Measurements from ENCODE around the gene ADI1.

ADI1 gene

GRCh38 chr2:3480352-3481010 is 38.9 kb downstream of the ADI1 start:
- no peak for DNase-seq (ENCODE audit: low read depth)

DNA sequence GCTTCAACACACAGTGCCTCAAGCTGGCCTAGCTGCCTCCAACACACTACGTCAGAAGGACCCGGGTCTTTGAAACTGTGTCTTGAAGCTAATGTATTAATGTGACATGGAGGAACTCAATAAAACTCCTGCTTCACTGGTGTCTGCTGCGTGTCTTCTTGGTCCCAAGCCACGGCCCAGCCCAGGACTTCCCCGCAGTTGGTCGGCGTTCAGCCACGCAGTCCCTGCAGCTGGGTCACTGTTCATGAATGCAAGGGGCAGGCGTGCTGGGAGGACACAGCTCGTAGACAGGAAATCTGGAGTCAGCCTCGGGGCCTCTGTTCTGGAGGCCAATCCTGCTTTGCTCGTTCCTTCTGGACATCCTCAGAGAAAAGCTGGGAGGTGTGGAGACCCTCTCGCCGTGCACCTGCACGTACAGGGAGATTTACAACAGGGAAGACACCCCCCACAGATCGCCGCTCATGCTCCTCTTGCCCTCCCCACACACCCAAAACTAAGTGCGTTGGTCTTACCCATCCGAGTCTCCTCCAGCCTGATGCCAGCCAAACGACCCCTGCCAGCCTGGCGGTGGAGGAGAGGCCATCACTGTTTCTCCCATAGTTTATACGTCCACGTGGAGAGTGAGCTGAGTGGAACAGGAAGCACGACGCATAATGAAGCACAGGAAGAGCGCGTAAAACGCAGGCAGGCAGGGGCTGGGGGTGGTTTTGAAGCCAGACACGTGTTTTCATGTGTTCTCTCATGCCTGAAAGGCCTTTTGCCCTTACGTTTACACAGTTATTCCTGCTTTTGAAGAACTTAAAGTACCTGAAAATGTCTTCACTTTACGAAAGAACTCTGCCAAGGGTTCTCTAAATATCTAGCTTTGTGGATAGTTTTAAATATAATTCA is 39.7 kb downstream of the ADI1 start:
- DNase-seq (ENCODE audit: low read depth): no peak

GRCh38 chr2:3478846-3479385 is 40.4 kb downstream of the ADI1 start:
- no peak for DNase-seq (ENCODE audit: low read depth)

- no peak for DNase-seq (ENCODE audit: low read depth)
These were observed 42.4 kb downstream of the ADI1 start for GRCh38 chr2:3476985-3477327.

- no peak for DNase-seq (ENCODE audit: low read depth)
These were observed 42.9 kb downstream of the ADI1 start for GRCh38 chr2:3476321-3476984.

DNA sequence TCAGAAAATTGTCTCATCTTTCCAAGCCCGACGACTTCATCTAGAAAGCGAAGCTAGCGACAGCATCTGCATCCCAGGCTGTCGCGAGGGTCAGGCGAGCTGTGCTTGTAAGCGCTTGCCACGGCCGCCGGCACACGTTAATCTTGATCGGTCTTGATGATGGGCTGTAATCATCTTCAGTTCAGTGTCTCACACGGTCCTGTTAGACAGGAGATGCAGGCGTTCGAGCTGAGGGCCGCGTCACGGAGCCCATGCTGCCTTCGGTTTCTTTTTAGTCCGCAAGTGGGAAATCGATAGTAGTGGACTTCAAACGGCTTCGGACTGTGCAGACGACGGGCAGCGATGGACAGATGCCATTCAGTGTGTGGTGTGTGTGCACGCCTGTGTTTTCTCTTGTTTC is 43.6 kb downstream of the ADI1 start:
- no peak for DNase-seq (ENCODE audit: low read depth)

GRCh38 chr2:3472966-3473365 is 46.4 kb downstream of the ADI1 start:
- no peak for DNase-seq (ENCODE audit: low read depth)

GRCh38 chr2:3472296-3472695 is 47.0 kb downstream of the ADI1 start:
- no peak for DNase-seq (ENCODE audit: low read depth)

- DNase-seq (ENCODE audit: low read depth): no peak
These were observed 48.2 kb downstream of the ADI1 start for GRCh38 chr2:3470856-3471737.

GRCh38 chr2:3470166-3470651 is 49.1 kb downstream of the ADI1 start:
- no peak for DNase-seq (ENCODE audit: low read depth)

DNA sequence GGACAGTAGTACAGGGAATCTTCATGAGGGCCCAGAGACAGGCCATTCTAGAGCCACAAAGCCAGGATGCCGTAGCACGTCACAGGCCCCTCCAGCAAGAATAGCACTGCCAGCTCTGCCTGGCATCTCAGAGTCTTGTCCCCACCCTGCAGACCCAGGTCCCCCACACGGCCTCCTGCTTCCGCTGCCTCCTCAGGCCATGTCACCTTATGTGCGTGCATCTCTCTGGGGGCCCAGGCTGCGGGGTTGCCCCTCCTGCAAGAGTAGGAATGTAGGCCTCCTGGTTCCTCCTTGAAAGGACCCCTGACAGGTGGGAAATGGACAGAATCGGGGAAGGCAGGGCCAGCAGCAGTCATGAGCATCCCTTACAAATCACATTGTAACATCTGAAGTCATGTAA is 49.8 kb downstream of the ADI1 start:
- no peak for DNase-seq (ENCODE audit: low read depth)

DNA sequence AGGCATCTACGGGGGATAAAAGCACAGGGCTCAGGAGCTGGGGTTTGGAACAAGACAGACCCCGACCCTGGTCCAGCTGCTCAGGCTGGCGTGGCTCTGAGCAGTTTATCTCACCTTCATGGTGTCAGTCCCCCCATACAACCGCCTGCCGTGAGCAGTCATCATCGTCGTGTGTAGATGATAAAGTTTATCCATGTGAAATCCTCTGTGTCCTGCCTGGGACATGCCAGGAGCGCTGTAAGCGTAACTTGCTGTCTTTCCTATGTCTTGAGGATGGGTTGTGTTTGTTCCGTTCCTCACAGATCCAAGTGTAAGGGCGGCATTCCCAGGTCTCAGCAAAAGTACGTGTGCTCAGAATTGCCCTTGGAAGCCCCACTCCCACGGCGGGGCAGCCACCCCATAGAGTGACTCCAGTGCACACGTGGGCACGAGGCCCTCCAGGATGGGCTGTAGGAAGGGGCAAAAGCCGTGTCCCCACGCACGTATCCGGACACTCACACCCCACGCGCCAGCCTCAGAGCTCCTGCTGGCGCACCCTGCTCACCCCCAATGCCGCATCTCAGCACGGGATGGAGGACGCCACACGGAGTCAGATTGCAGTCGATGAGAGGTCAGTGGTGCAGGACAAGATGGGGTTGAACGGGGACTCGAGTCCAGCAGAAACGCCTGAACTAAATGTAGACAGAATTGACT is 50.9 kb downstream of the ADI1 start:
- DNase-seq (ENCODE audit: low read depth): no peak

DNA sequence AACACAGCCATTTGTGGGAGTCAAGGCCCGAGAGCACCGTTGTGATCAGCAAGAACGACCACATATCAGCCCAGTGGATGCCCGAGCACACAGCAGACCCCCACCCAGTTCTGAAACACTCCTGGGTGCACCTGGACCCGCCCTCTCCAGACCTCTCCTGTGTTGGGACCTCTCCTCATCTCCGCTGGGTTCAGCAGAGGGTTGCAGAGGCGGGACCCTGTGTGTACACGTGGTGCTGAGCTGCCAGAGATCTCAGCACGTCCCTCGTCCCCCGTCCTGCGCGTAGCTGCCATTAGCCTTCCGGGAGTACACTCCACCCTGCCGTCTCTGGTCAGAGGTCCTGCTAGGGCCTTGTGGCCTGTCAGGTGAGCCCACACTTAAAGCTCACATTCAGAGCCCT is 51.7 kb downstream of the ADI1 start:
- DNase-seq (ENCODE audit: low read depth): no peak

GRCh38 chr2:3466966-3467365 is 52.4 kb downstream of the ADI1 start:
- no peak for DNase-seq (ENCODE audit: low read depth)

GRCh38 chr2:3466482-3466863 is 52.9 kb downstream of the ADI1 start:
- DNase-seq (ENCODE audit: low read depth): no peak

- DNase-seq (ENCODE audit: low read depth): no peak
These were observed 53.4 kb downstream of the ADI1 start for GRCh38 chr2:3465844-3466481.

GRCh38 chr2:3465328-3465727 is 54.0 kb downstream of the ADI1 start:
- DNase-seq (ENCODE audit: low read depth): no peak

DNA sequence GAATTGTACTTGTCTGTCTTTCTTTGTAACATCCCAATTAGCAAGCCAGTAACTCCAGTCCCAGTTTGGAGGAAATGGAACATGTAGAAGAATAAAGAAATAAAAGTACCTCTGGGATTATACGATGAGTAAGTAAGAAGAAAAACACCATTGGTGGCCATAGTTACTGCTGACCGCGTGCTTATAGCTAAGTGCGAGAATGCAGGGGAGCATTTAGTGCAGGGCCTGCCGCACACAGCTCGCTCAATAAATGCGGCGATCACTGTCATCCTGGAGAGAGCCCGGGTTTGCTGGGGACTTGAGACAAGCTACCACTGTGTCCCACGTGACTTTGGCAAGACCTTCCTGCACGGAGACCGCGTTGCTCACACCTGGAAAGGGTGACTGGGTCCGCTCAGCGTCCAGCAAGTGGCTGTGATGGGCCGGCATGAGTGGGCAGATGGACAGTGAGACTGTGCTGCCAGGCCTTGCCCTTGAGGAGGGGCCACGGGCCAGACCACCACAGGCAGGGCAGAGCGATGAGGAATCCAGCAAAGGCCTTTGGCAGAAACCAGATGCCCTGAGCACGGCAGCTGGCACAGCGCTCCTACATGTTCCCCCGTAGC is 54.8 kb downstream of the ADI1 start:
- no peak for DNase-seq (ENCODE audit: low read depth)

DNA sequence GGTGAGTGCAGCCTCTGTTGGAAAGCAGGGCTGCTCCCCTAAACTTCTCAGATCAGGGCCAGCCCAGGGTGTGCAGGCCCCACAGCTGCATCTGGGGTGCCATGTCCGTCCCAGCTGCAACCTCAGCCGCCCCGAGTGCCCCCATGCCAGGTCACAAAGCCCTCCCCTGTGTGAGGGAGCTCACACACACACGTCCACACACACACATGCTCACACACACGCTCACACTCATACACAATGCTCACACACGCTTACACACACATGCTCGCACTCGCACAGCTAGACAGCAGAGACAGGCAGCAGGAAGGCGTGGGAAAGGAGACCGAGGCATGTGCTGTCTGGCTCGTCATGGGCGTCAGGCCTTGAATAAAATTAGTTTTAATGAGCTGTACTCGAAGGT is 55.4 kb downstream of the ADI1 start:
- no peak for DNase-seq (ENCODE audit: low read depth)

- DNase-seq (ENCODE audit: low read depth): no peak
These were observed 56.0 kb downstream of the ADI1 start for GRCh38 chr2:3463186-3463835.
